SHP77 (cell line): ENCODE results near the gene ZC3H12D.

ENCODE experiments used
- DNase-seq, 2 experiments: peaks; one replicate each; lab custom pipeline; 2025; lab: John Stamatoyannopoulos, UW

Gene ZC3H12D

GRCh38 chr6:149443411-149444181 is 41.2 kb downstream of the ZC3H12D start:
- no peak for DNase-seq

- DNase-seq = no peak
These were observed 43.1 kb downstream of the ZC3H12D start for GRCh38 chr6:149441740-149442139.

- peak; percentile 25 to 57 for DNase-seq
These were observed 43.8 kb downstream of the ZC3H12D start for GRCh38 chr6:149440735-149441671.

GRCh38 chr6:149439626-149440025 is 45.2 kb downstream of the ZC3H12D start:
- no peak for DNase-seq

- DNase-seq = no peak
These were observed 46.0 kb downstream of the ZC3H12D start for GRCh38 chr6:149438855-149439254.

- DNase-seq = no peak
These were observed 47.6 kb downstream of the ZC3H12D start for GRCh38 chr6:149437212-149437611.

- no peak for DNase-seq
These were observed 48.2 kb downstream of the ZC3H12D start for GRCh38 chr6:149436647-149437046.

- no peak for DNase-seq
These were observed 48.8 kb downstream of the ZC3H12D start for GRCh38 chr6:149435919-149436586.

- no peak for DNase-seq
These were observed 50.9 kb downstream of the ZC3H12D start for GRCh38 chr6:149433881-149434280.

GRCh38 chr6:149433405-149433804 is 51.4 kb downstream of the ZC3H12D start:
- DNase-seq = no peak

- DNase-seq = peak; percentile 80 to 84
These were observed 52.7 kb downstream of the ZC3H12D start for GRCh38 chr6:149431905-149432775.

GRCh38 chr6:149429427-149430360 is 55.1 kb downstream of the ZC3H12D start:
- no peak for DNase-seq

- DNase-seq = no peak
These were observed 56.2 kb downstream of the ZC3H12D start for GRCh38 chr6:149428606-149429005.

GRCh38 chr6:149425754-149426153 is 59.1 kb downstream of the ZC3H12D start:
- no peak for DNase-seq

- no peak for DNase-seq
These were observed 59.6 kb downstream of the ZC3H12D start for GRCh38 chr6:149425224-149425623.

GRCh38 chr6:149423964-149424440 is 60.8 kb downstream of the ZC3H12D start:
- no peak for DNase-seq

GRCh38 chr6:149422581-149422980 is 62.2 kb downstream of the ZC3H12D start:
- DNase-seq = no peak

- no peak for DNase-seq
These were observed 63.7 kb downstream of the ZC3H12D start for GRCh38 chr6:149421132-149421531.

GRCh38 chr6:149419696-149420404 is 65.0 kb downstream of the ZC3H12D start:
- DNase-seq = no peak
